ENCODE measurements around the gene GZF1. TPM values are rescaled to one million over a fixed set of nuclear protein-coding genes. Genes with fewer than 3 reads are reported as not detected.

Gene GZF1
- total RNA-seq, 1 donor from 2014 or later, result 12.9 TPM

DNA sequence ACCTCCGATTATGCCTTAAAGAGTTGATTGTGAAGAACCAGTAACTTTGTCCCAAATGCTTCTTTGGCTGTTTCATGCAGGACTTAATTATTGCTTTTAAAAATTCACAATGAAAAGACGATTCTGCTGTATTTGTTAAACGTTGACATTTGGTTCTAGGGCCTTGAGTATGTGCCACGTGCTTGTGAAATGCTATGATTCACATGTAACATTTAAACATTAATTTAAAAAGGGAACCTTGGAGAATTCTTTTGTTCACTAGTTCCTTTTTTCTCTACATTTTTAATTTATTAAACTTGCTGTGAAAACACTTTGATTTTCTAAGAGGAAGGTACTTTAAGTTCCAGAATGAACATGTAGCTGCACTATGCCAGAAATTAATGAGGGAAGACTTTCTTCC lies 9.5 kb downstream of the GZF1 start:
- H3K36me3 Mint-ChIP-seq, result peaks cover 41% of the 10 kb centered on the region
- Histone ChIP-seq H4K20me1 (ENCODE audit: low read depth) (peaks cover 37% of the 10 kb centered on the region), H3K4me2 (no peak overlapping the region), H3K27me3 (no peaks in the 10 kb centered on the region), H3K27ac (no peak overlapping the region), H3F3A (ENCODE audit: low read depth) (no peaks in the 10 kb centered on the region), H3K4me1 (no peaks in the 10 kb centered on the region), H2AFZ (replicated peaks) (no peak overlapping the region), H3K9ac (no peak overlapping the region), H3K36me3 (peaks cover 18% of the 10 kb centered on the region), H3K79me2 (ENCODE audit: low read depth) (peaks cover 24% of the 10 kb centered on the region), H3K4me3 (no peak overlapping the region), H3K9me3 (ENCODE audit: low read depth) (no peaks in the 10 kb centered on the region)
- DNase-seq (ENCODE audit: low spot score), result no peak
- TF ChIP-seq EZH2 (IDR thresholded peaks at IDR 0.05) (no peak), EZH2phosphoT487 (IDR thresholded peaks at IDR 0.05) (no peak)
- H3K4me3 Mint-ChIP-seq, result no peak overlapping the region
- peaks cover 3% of the 10 kb centered on the region for H3K9me3 Mint-ChIP-seq
- peaks cover 11% of the 10 kb centered on the region for H3K4me1 Mint-ChIP-seq
- H3K27ac Mint-ChIP-seq, result no peak overlapping the region
- H3K27me3 Mint-ChIP-seq (ENCODE audit: insufficient read depth, low read depth), result no peaks in the 10 kb centered on the region

DNA sequence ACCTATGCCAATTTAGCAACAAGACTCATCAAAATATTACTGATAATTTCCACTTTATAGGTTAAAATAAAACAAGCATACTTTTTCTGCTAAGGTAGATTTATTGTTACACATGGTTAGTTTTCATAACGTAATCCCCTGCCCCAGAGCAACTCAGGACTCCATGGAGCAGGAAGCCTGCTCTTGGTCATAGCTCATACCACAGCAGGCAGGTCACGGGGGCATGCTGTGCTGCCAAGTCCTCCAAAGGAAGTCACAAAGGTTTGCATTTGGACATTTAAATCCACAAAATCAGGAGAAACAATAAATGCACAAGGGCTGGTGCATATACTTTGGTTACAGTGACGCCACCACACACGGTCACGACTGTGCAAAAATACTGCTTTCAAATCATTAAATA lies 12.5 kb downstream of the GZF1 start:
- no peak overlapping the region for H3K4me3 ChIP-seq
- Mint-ChIP-seq H3K36me3 (peaks cover 48% of the 10 kb centered on the region), H3K4me3 (no peak overlapping the region), H3K4me1 (peaks cover 6% of the 10 kb centered on the region), H3K27ac (no peak overlapping the region), H3K9me3 (peaks cover 3% of the 10 kb centered on the region), H3K27me3 (ENCODE audit: insufficient read depth, low read depth) (no peaks in the 10 kb centered on the region)
- no peak for DNase-seq (ENCODE audit: low spot score)
- H3K9me3 ChIP-seq (ENCODE audit: low read depth), result no peaks in the 10 kb centered on the region
- TF ChIP-seq EZH2phosphoT487 (IDR thresholded peaks at IDR 0.05) (no peak), EZH2 (IDR thresholded peaks at IDR 0.05) (no peak)
- TF ChIP-seq, protein P1, sequence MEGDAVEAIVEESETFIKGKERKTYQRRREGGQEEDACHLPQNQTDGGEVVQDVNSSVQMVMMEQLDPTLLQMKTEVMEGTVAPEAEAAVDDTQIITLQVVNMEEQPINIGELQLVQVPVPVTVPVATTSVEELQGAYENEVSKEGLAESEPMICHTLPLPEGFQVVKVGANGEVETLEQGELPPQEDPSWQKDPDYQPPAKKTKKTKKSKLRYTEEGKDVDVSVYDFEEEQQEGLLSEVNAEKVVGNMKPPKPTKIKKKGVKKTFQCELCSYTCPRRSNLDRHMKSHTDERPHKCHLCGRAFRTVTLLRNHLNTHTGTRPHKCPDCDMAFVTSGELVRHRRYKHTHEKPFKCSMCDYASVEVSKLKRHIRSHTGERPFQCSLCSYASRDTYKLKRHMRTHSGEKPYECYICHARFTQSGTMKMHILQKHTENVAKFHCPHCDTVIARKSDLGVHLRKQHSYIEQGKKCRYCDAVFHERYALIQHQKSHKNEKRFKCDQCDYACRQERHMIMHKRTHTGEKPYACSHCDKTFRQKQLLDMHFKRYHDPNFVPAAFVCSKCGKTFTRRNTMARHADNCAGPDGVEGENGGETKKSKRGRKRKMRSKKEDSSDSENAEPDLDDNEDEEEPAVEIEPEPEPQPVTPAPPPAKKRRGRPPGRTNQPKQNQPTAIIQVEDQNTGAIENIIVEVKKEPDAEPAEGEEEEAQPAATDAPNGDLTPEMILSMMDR (IDR thresholded peaks at IDR 0.05), result no peak
- H3K36me3 ChIP-seq, result peaks cover 19% of the 10 kb centered on the region
- H4K20me1 ChIP-seq (ENCODE audit: low read depth), result peaks cover 19% of the 10 kb centered on the region
- no peaks in the 10 kb centered on the region for H3K27me3 ChIP-seq
- H3K4me2 ChIP-seq, result no peak overlapping the region
- H3K27ac ChIP-seq, result no peak overlapping the region
- no peaks in the 10 kb centered on the region for H3K4me1 ChIP-seq
- no peaks in the 10 kb centered on the region for H3K79me2 ChIP-seq (ENCODE audit: low read depth)
- no peak overlapping the region for H3K9ac ChIP-seq
- H2AFZ ChIP-seq (replicated peaks), result no peak overlapping the region
- no peaks in the 10 kb centered on the region for H3F3A ChIP-seq (ENCODE audit: low read depth)

DNA sequence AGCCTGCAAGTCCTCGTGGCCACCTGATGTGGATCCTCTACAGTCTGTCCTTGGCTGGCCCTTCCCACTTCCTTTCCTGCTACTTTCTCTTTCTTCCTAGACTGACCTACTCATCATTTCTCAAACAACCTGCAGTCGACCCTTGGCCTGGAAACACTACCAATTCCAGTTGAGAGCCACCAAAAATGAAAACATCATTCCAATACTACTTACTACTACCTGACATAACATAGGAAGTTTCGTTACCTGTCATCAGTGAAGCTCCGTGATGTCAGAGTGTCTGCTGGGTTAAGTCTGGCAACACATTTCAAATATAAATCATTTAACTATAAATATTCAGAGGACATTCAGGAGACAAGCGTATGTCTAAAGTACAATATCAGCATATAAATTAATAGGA lies 13.8 kb downstream of the GZF1 start:
- Histone ChIP-seq H3F3A (ENCODE audit: low read depth) (no peaks in the 10 kb centered on the region), H3K79me2 (ENCODE audit: low read depth) (no peaks in the 10 kb centered on the region), H3K4me2 (no peak overlapping the region), H3K27me3 (no peaks in the 10 kb centered on the region), H3K4me1 (no peaks in the 10 kb centered on the region), H2AFZ (replicated peaks) (no peak overlapping the region), H4K20me1 (ENCODE audit: low read depth) (peaks cover 11% of the 10 kb centered on the region), H3K27ac (no peak overlapping the region), H3K36me3 (peaks cover 20% of the 10 kb centered on the region), H3K9me3 (ENCODE audit: low read depth) (no peaks in the 10 kb centered on the region), H3K4me3 (no peak overlapping the region), H3K9ac (no peak overlapping the region)
- Mint-ChIP-seq H3K4me1 (peaks cover 6% of the 10 kb centered on the region), H3K4me3 (no peak overlapping the region), H3K36me3 (peaks cover 45% of the 10 kb centered on the region), H3K27ac (no peak overlapping the region), H3K27me3 (ENCODE audit: insufficient read depth, low read depth) (no peaks in the 10 kb centered on the region), H3K9me3 (peaks cover 3% of the 10 kb centered on the region)
- no peak for TF ChIP-seq EZH2phosphoT487 (IDR thresholded peaks at IDR 0.05)
- TF ChIP-seq, protein P1 (IDR thresholded peaks at IDR 0.05), result no peak
- no peak for TF ChIP-seq EZH2 (IDR thresholded peaks at IDR 0.05)
- no peak for DNase-seq (ENCODE audit: low spot score)

DNA sequence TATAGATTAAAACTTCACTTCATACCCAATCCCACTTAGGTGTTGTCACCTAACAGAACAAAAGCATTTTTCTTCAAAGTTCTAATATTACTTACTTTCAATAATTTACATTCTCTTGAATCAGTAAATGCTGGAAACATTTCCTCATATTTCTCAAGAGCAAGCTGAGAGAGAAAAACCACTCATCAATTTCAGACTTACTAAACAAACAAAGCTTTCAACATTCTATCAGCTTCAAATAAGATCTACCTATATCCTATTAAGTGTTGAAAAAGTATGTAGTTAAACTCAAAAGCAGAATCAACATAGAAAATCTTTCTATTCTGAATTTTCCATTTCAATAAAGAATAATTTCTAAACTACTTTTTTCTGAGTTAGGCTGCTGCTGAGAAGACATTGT lies 17.8 kb downstream of the GZF1 start:
- Histone ChIP-seq H3K9ac (no peak overlapping the region), H3K27me3 (no peaks in the 10 kb centered on the region), H2AFZ (replicated peaks) (no peak overlapping the region), H3K36me3 (peaks cover 13% of the 10 kb centered on the region), H3F3A (ENCODE audit: low read depth) (no peaks in the 10 kb centered on the region), H3K27ac (no peak overlapping the region), H3K9me3 (ENCODE audit: low read depth) (no peaks in the 10 kb centered on the region), H4K20me1 (ENCODE audit: low read depth) (peaks cover 9% of the 10 kb centered on the region), H3K79me2 (ENCODE audit: low read depth) (no peaks in the 10 kb centered on the region), H3K4me2 (no peak overlapping the region), H3K4me3 (no peak overlapping the region), H3K4me1 (peaks cover 6% of the 10 kb centered on the region)
- Mint-ChIP-seq H3K4me3 (no peak overlapping the region), H3K9me3 (peaks cover 5% of the 10 kb centered on the region), H3K36me3 (peaks cover 54% of the 10 kb centered on the region), H3K27me3 (ENCODE audit: insufficient read depth, low read depth) (no peaks in the 10 kb centered on the region), H3K27ac (no peak overlapping the region), H3K4me1 (no peaks in the 10 kb centered on the region)
- no peak for DNase-seq (ENCODE audit: low spot score)
- TF ChIP-seq, protein P1 (IDR thresholded peaks at IDR 0.05), result no peak
- no peak for TF ChIP-seq EZH2phosphoT487 (IDR thresholded peaks at IDR 0.05)
- TF ChIP-seq EZH2 (IDR thresholded peaks at IDR 0.05), result no peak

Measured in neural progenitor cell (in vitro differentiated cells).